ENCODE measurements around the gene EDARADD. TPM values are rescaled to one million over a fixed set of nuclear protein-coding genes. Genes with fewer than 3 reads are reported as not detected.

The EDARADD gene
- total and polyA plus RNA-seq, 2 of the 13 experiments (the other 11 are each of a cell fraction or from before 2014, with no cell fraction given), result 0.03 TPM; not detected in 1

- TF ChIP-seq ZBTB7B (CRISPR knock-in tag; IDR thresholded peaks at IDR 0.05), result no peak
- no peak for TF ChIP-seq RERE (CRISPR knock-in tag; IDR thresholded peaks at IDR 0.05; ENCODE audit: low read depth)
- TF ChIP-seq ZNF567 (CRISPR knock-in tag; IDR thresholded peaks at IDR 0.05; ENCODE audit: borderline replicate concordance), result 0 out of 2 replicates have a peak, but pooled peaks have one; percentile 25
- TF ChIP-seq, protein P1, sequence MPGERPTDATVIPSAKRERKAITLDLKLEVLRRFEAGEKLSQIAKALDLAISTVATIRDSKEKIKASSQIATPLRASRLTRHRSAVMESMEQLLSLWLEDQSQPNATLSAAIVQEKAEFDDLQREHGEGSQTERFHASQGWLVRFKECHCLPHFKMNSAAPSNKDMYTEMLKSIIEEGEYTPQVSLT (CRISPR knock-in tag; IDR thresholded peaks at IDR 0.05; ENCODE audit: borderline replicate concordance, low read depth), result 0 out of 2 replicates have a peak, but pooled peaks have one; percentile 65
- TF ChIP-seq, protein P2, sequence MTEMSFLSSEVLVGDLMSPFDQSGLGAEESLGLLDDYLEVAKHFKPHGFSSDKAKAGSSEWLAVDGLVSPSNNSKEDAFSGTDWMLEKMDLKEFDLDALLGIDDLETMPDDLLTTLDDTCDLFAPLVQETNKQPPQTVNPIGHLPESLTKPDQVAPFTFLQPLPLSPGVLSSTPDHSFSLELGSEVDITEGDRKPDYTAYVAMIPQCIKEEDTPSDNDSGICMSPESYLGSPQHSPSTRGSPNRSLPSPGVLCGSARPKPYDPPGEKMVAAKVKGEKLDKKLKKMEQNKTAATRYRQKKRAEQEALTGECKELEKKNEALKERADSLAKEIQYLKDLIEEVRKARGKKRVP (CRISPR knock-in tag; IDR thresholded peaks at IDR 0.05), result peak in 1 of 2 experiments; percentile 55; a peak in 1 of 4 replicates
- TF ChIP-seq FIP1L1 (IDR thresholded peaks at IDR 0.05; ENCODE audit: borderline replicate concordance, insufficient read depth, low read depth, low read length), result 0 out of 2 replicates have a peak, but pooled peaks have one; percentile 64
- TF ChIP-seq ZNF761 (CRISPR knock-in tag; conservative IDR thresholded peaks at IDR 0.05), result peak; percentile 73; the same call in 1 of the 2 replicates
- TF ChIP-seq ZNF652 (CRISPR knock-in tag; IDR thresholded peaks at IDR 0.05; ENCODE audit: borderline replicate concordance, low read depth), result no peak
- no peak for TF ChIP-seq KAT8 (CRISPR knock-in tag; IDR thresholded peaks at IDR 0.05)
- TF ChIP-seq ZNF709 (CRISPR knock-in tag; IDR thresholded peaks at IDR 0.05), result peak; percentile 34; the same call in 1 of the 2 replicates
- no peak; the same call in 1 of the 2 replicates for TF ChIP-seq ZNF121 (CRISPR knock-in tag; IDR thresholded peaks at IDR 0.05)
- peak; percentile 75 for TF ChIP-seq FOXA3 (CRISPR knock-in tag; IDR thresholded peaks at IDR 0.05)
- TF ChIP-seq ZSCAN31 (CRISPR knock-in tag; IDR thresholded peaks at IDR 0.05; ENCODE audit: low read depth), result no peak; the same call in 1 of the 2 replicates
- no peak for TF ChIP-seq ZNF10 (CRISPR knock-in tag; IDR thresholded peaks at IDR 0.05; ENCODE audit: borderline replicate concordance, low read depth)
- TF ChIP-seq PPARG (CRISPR knock-in tag; conservative IDR thresholded peaks at IDR 0.05), result no peak; the same call in 1 of the 2 replicates
- TF ChIP-seq, protein P3, sequence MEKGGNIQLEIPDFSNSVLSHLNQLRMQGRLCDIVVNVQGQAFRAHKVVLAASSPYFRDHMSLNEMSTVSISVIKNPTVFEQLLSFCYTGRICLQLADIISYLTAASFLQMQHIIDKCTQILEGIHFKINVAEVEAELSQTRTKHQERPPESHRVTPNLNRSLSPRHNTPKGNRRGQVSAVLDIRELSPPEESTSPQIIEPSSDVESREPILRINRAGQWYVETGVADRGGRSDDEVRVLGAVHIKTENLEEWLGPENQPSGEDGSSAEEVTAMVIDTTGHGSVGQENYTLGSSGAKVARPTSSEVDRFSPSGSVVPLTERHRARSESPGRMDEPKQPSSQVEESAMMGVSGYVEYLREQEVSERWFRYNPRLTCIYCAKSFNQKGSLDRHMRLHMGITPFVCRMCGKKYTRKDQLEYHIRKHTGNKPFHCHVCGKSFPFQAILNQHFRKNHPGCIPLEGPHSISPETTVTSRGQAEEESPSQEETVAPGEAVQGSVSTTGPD (CRISPR knock-in tag; IDR thresholded peaks at IDR 0.05), result no peak
- TF ChIP-seq JDP2 (CRISPR knock-in tag; IDR thresholded peaks at IDR 0.05; ENCODE audit: borderline replicate concordance), result no peak
- TF ChIP-seq, protein P4, sequence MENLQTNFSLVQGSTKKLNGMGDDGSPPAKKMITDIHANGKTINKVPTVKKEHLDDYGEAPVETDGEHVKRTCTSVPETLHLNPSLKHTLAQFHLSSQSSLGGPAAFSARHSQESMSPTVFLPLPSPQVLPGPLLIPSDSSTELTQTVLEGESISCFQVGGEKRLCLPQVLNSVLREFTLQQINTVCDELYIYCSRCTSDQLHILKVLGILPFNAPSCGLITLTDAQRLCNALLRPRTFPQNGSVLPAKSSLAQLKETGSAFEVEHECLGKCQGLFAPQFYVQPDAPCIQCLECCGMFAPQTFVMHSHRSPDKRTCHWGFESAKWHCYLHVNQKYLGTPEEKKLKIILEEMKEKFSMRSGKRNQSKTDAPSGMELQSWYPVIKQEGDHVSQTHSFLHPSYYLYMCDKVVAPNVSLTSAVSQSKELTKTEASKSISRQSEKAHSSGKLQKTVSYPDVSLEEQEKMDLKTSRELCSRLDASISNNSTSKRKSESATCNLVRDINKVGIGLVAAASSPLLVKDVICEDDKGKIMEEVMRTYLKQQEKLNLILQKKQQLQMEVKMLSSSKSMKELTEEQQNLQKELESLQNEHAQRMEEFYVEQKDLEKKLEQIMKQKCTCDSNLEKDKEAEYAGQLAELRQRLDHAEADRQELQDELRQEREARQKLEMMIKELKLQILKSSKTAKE (CRISPR knock-in tag; IDR thresholded peaks at IDR 0.05; ENCODE audit: borderline replicate concordance), result peak; percentile 56; the same call in 1 of the 2 replicates
These were observed 129.0 kb downstream of the EDARADD start (continued) for GRCh38 chr1:236522937-236523703.

All from HepG2 (cell line).